ENCODE measurements around the gene DDX10. TPM values are rescaled to one million over a fixed set of nuclear protein-coding genes. Genes with fewer than 3 reads are reported as not detected.
A peak's percentile ranks its signal among the peaks of the same experiment; 100 is the strongest.

DDX10 gene
- total RNA-seq, 4 donors from 2014 or later: 27.9 to 511 (median 31.5) TPM

DNA sequence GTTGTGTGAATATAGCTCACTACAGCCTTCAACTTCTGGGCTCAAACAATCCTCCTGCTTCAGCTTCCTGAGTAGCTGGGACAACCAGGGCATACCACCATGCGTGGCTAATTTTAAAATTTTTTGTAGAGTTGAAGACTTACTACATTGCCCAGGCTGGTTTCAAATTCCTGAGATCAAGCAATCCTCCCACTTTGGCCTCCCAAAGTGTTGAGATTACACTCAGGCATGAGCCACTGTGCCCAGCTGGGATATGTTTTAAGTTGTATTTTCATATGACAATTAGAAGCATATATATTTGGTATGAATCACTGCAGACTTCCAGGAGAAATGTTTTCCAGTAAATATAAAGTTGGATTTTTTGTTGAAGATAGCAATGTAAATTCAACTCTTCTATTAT is 15.4 kb downstream of the DDX10 start:
- no peaks in the 10 kb centered on the region for H3K9me3 ChIP-seq
- no peak overlapping the region for H3K27ac ChIP-seq
- H3K27me3 ChIP-seq: no peaks in the 10 kb centered on the region
- H3K4me3 ChIP-seq: no peak overlapping the region
- no peak for DNase-seq
- intact Hi-C loops (cut with DNase I; ENCODE audit: low total_unique reads): no loop called here
- no peaks in the 10 kb centered on the region for H3K36me3 ChIP-seq
- no peak for TF ChIP-seq POLR2A (IDR thresholded peaks at IDR 0.05)
- TF ChIP-seq, protein P1, sequence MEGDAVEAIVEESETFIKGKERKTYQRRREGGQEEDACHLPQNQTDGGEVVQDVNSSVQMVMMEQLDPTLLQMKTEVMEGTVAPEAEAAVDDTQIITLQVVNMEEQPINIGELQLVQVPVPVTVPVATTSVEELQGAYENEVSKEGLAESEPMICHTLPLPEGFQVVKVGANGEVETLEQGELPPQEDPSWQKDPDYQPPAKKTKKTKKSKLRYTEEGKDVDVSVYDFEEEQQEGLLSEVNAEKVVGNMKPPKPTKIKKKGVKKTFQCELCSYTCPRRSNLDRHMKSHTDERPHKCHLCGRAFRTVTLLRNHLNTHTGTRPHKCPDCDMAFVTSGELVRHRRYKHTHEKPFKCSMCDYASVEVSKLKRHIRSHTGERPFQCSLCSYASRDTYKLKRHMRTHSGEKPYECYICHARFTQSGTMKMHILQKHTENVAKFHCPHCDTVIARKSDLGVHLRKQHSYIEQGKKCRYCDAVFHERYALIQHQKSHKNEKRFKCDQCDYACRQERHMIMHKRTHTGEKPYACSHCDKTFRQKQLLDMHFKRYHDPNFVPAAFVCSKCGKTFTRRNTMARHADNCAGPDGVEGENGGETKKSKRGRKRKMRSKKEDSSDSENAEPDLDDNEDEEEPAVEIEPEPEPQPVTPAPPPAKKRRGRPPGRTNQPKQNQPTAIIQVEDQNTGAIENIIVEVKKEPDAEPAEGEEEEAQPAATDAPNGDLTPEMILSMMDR (IDR thresholded peaks at IDR 0.05): no peak
- H3K4me1 ChIP-seq: no peaks in the 10 kb centered on the region

DNA sequence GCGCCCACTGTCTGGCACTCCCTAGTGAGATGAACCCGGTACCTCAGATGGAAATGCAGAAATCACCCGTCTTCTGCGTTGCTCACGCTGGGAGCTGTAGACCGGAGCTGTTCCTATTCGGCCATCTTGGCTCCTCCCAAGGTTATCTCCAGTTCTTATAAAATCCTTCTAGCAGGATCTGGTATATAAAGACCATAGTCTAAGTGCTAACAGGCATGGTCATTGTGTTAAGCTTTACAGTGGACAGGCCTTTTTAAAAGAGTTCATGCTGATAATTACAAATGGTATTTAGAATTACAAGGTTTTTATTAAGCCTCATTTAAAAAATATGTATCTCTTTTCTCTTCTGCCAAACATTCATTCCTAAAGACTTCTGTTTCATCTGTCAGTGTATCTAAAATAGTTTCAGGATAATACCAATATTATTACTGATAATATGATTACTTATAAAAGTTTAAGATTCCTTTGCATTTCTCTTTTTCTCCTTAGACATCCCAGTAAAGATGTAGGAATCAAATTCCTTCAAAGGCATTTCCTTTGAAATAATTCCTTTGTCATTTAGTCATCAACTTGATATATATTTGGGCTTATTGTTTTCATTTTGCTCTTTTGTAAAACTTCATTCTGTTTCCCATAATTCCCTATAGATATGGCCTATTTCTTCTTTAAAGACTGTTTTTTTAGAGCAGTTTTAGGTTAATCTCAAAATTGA is 20.7 kb downstream of the DDX10 start:
- no peak overlapping the region for H3K4me3 ChIP-seq
- H3K9me3 ChIP-seq: no peaks in the 10 kb centered on the region
- TF ChIP-seq POLR2A (IDR thresholded peaks at IDR 0.05): no peak
- intact Hi-C loops (cut with DNase I; ENCODE audit: low total_unique reads): no loop called here
- no peaks in the 10 kb centered on the region for H3K36me3 ChIP-seq
- no peaks in the 10 kb centered on the region for H3K4me1 ChIP-seq
- no peak for DNase-seq
- H3K27ac ChIP-seq: no peak overlapping the region
- no peaks in the 10 kb centered on the region for H3K27me3 ChIP-seq

DNA sequence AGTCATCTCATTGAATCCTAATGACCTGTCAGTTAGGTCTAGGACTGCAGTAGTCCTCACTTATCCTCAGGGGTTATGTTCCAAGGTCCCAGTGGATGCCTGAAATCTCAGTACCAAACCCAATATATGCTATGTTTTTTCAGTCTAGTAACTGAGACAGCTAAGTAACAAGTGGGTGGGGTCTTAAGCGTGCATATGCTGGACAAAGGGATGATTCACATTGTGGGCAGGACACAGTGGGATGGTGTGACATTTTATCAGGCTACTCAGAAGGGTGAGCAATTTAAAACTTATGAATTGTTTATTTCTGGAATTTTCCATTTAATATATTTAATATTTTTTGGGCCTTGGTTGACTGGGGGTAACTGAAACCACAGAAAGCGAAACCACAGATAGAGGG is 29.0 kb downstream of the DDX10 start:
- DNase-seq: no peak
- no peak for TF ChIP-seq POLR2A (IDR thresholded peaks at IDR 0.05)
- TF ChIP-seq, protein P1 (IDR thresholded peaks at IDR 0.05): no peak
- Histone ChIP-seq H3K4me3 (no peak overlapping the region), H3K9me3 (no peaks in the 10 kb centered on the region), H3K36me3 (no peaks in the 10 kb centered on the region), H3K27me3 (no peaks in the 10 kb centered on the region), H3K27ac (no peak overlapping the region), H3K4me1 (no peaks in the 10 kb centered on the region)
- intact Hi-C loops (cut with DNase I; ENCODE audit: low total_unique reads): no loop called here

DNA sequence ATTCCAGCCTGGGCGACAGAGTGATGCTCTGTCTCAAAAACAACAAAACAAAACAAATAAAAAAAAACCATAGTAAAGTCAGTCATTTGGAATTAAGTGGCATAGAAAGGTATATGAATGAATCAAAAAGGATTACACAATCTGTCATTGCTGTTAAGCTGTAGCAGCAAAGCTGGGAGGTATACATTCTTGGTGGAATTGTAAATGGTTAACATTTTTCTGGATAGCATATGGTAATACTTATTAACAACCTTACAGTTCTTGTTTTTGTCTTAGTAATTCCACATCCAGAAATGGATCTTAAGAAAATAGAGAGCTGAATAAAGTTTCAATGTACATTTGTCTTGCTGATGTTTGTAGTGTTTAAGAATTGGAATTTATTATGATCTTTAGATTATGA is 30.0 kb downstream of the DDX10 start:
- no peaks in the 10 kb centered on the region for H3K27me3 ChIP-seq
- intact Hi-C loops (cut with DNase I; ENCODE audit: low total_unique reads): no loop called here

DNA sequence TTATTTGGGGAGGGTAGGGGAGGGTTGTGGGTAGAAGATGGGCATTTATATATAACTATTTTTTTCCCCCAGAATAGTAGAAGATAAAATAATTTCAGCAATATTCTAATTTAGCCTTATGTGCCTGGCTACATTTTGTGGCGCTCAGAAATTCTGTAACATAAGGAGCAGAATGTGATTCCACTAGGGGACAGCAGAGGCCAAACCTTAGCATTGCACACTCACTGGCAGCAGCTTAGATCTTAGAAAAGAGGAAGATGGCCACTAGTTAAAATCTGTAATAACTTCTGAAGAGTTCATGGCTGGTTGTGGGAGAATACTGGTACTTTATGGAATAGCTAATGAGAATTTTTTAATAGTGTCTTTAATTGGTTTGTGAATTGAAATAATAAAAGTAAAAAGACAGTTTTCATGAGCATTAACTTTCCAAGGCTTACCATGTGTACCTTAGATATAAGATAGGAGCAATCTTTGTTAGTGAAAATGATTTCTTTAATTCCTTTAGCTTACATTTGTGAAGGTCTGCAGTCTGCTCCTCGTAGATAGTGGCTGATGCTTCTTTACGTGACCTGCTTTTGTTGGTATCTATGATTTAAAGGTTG is 33.1 kb downstream of the DDX10 start:
- Histone ChIP-seq H3K9me3 (no peaks in the 10 kb centered on the region), H3K27ac (no peak overlapping the region), H3K27me3 (no peaks in the 10 kb centered on the region), H3K4me3 (no peak overlapping the region), H3K36me3 (no peaks in the 10 kb centered on the region), H3K4me1 (no peaks in the 10 kb centered on the region)
- TF ChIP-seq, protein P1 (IDR thresholded peaks at IDR 0.05): peak; percentile 74 to 79 (median 76)
- no peak for TF ChIP-seq POLR2A (IDR thresholded peaks at IDR 0.05)
- DNase-seq: peak; percentile 20 to 36
- intact Hi-C loops (cut with DNase I; ENCODE audit: low total_unique reads): no loop called here

More for the DNA sequence above, 30.0 kb downstream of the DDX10 start:
- no peaks in the 10 kb centered on the region for H3K9me3 ChIP-seq
- H3K36me3 ChIP-seq: no peaks in the 10 kb centered on the region
- no peak for TF ChIP-seq POLR2A (IDR thresholded peaks at IDR 0.05)
- TF ChIP-seq, protein P1 (IDR thresholded peaks at IDR 0.05): no peak
- no peaks in the 10 kb centered on the region for H3K4me1 ChIP-seq
- no peak for DNase-seq
- no peak overlapping the region for H3K27ac ChIP-seq
- no peak overlapping the region for H3K4me3 ChIP-seq

All from uterus (tissue), 4 donors.